Measurements from ENCODE around the gene MC3R. TPM values are rescaled to one million over a fixed set of nuclear protein-coding genes. Genes with fewer than 3 reads are reported as not detected.

MC3R gene
- total RNA-seq, 1 experiment from 2014 or later = not detected

DNA sequence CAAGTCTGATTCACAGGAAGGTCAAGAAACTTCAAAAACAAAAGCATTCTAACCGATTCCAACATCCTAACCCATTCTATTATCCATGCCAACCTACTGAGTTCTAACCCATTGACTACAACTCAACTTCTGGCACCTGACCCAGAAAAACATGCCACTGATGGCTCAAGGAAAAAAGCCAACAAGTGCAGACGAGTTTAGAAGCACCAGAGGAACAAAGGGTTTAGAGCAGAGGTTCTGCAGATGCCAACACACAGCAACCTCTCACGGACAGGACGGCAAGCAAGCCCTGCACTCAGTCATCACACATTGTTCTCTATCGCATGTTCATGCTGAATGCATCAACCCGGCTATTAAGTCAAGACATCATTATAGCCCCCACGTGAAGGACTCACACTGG is 25.2 kb upstream of the MC3R start:
- Histone ChIP-seq H4K8ac (replicated peaks; ENCODE audit: insufficient read length, low read depth, low read length) (no peak overlapping the region), H2BK5ac (ENCODE audit: insufficient read length, low read length) (no peak overlapping the region), H3K23me2 (ENCODE audit: insufficient read length, low read depth, low read length, poor library complexity, severe bottlenecking) (no peaks in the 10 kb centered on the region), H3K4me1 (ENCODE audit: insufficient read depth, low read length) (no peaks in the 10 kb centered on the region), H3K4ac (ENCODE audit: low read depth, low read length) (no peak overlapping the region), H3K56ac (ENCODE audit: insufficient read length, low read depth, low read length) (no peak overlapping the region), H3K14ac (ENCODE audit: insufficient read depth, low read length) (no peak overlapping the region), H3K4me2 (ENCODE audit: insufficient read depth, insufficient read length, low read length) (no peak overlapping the region), H2BK120ac (ENCODE audit: low read depth, low read length, poor library complexity, severe bottlenecking) (no peak overlapping the region), H3K9me3 (ENCODE audit: control insufficient read depth, low read depth, low read length) (peaks cover 94% of the 10 kb centered on the region), H4K5ac (ENCODE audit: insufficient read length, low read depth, low read length) (no peak overlapping the region), H3T11ph (ENCODE audit: low read length) (no peak overlapping the region), H3K23ac (ENCODE audit: insufficient read length, low read depth, low read length) (no peak overlapping the region), H3K9ac (ENCODE audit: extremely low read depth, insufficient read length, low read length) (no peak overlapping the region), H2BK15ac (ENCODE audit: low read depth, low read length) (no peak overlapping the region), H2AFZ (ENCODE audit: low read length) (no peak overlapping the region), H2AK5ac (ENCODE audit: insufficient read length, low read length) (no peak overlapping the region), H3K27me3 (ENCODE audit: insufficient read depth, low read length) (no peaks in the 10 kb centered on the region), H3K79me1 (ENCODE audit: insufficient read depth, low read depth, low read length, poor library complexity, severe bottlenecking) (no peaks in the 10 kb centered on the region), H3K18ac (ENCODE audit: insufficient read length, low read depth, low read length) (no peak overlapping the region), H4K91ac (ENCODE audit: insufficient read length, low read depth, low read length) (no peak overlapping the region), H2BK20ac (ENCODE audit: low read depth, low read length, poor library complexity, severe bottlenecking) (no peak overlapping the region), H3K79me2 (ENCODE audit: insufficient read depth, low read length) (no peaks in the 10 kb centered on the region), H4K20me1 (ENCODE audit: control insufficient read depth, insufficient read depth, insufficient read length) (no peaks in the 10 kb centered on the region), H3K27ac (ENCODE audit: insufficient read length, low read depth, low read length) (no peak overlapping the region), H2BK12ac (ENCODE audit: insufficient read length, low read depth, low read length) (no peak overlapping the region)
- peaks cover 4 to 39% (median 12%) of the 10 kb centered on the region in 3 experiments; a peak in 6 of 7 replicates for H3K36me3 Mint-ChIP-seq (ENCODE audit: insufficient read depth in 1 of 3, low read depth in 3 of 3)
- no peak for DNase-seq
- H3K9me3 Mint-ChIP-seq = peaks cover 95 to 98% of the 10 kb centered on the region in 2 experiments
- TF ChIP-seq, protein P1, sequence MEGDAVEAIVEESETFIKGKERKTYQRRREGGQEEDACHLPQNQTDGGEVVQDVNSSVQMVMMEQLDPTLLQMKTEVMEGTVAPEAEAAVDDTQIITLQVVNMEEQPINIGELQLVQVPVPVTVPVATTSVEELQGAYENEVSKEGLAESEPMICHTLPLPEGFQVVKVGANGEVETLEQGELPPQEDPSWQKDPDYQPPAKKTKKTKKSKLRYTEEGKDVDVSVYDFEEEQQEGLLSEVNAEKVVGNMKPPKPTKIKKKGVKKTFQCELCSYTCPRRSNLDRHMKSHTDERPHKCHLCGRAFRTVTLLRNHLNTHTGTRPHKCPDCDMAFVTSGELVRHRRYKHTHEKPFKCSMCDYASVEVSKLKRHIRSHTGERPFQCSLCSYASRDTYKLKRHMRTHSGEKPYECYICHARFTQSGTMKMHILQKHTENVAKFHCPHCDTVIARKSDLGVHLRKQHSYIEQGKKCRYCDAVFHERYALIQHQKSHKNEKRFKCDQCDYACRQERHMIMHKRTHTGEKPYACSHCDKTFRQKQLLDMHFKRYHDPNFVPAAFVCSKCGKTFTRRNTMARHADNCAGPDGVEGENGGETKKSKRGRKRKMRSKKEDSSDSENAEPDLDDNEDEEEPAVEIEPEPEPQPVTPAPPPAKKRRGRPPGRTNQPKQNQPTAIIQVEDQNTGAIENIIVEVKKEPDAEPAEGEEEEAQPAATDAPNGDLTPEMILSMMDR (conservative IDR thresholded peaks at IDR 0.05) = no peak
- H3K27me3 Mint-ChIP-seq (ENCODE audit: low read depth) = no peaks in the 10 kb centered on the region; the same call in none of the 2 replicates
- no peaks in the 10 kb centered on the region for H3K4me1 Mint-ChIP-seq
- no peak overlapping the region for H3K27ac Mint-ChIP-seq
- no peak overlapping the region for H3K4me3 Mint-ChIP-seq
- WGBS (ENCODE audit: extremely low coverage, insufficient read length, low lambda C conversion rate) = no CpG with 5 or more reads among the region's 7 CpGs

Measured in H9 (cell line).